ENCODE measurements around the gene ARHGEF10L.

- TF ChIP-seq POLR2AphosphoS5 (IDR thresholded peaks at IDR 0.05) (no peak), POLR2A (IDR thresholded peaks at IDR 0.05) (no peak)
- TF ChIP-seq, protein P1, sequence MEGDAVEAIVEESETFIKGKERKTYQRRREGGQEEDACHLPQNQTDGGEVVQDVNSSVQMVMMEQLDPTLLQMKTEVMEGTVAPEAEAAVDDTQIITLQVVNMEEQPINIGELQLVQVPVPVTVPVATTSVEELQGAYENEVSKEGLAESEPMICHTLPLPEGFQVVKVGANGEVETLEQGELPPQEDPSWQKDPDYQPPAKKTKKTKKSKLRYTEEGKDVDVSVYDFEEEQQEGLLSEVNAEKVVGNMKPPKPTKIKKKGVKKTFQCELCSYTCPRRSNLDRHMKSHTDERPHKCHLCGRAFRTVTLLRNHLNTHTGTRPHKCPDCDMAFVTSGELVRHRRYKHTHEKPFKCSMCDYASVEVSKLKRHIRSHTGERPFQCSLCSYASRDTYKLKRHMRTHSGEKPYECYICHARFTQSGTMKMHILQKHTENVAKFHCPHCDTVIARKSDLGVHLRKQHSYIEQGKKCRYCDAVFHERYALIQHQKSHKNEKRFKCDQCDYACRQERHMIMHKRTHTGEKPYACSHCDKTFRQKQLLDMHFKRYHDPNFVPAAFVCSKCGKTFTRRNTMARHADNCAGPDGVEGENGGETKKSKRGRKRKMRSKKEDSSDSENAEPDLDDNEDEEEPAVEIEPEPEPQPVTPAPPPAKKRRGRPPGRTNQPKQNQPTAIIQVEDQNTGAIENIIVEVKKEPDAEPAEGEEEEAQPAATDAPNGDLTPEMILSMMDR (IDR thresholded peaks at IDR 0.05), result no peak
Measured at GRCh38 chr1:17658837-17659236, 119.3 kb downstream of the ARHGEF10L start.

Measured in prostate gland (tissue), 2 donors.